Vagina (tissue), 2 donors: Measurements from ENCODE around the gene TIGD4. TPM values are rescaled to one million over a fixed set of nuclear protein-coding genes. Genes with fewer than 3 reads are reported as not detected.

ENCODE experiments used
- DNase-seq, 2 donors: peaks; one replicate each; pipeline ENCODE4 v3.0.0-alpha.2; 2017; ENCODE audit errors: extremely low spot score in 2 of 2
- H3K27ac ChIP-seq: fragments of 200-600 bp; sonication (generic); one replicate; pipeline ENCODE4 v1.5.1; 2019
- H3K27me3 ChIP-seq: fragments of 200-600 bp; sonication (generic); one replicate; pipeline ENCODE4 v1.5.1; 2019
- H3K36me3 ChIP-seq, 2 donors: fragments of 200-600 bp; sonication (generic); one replicate each; pipeline ENCODE4 v1.5.1; 2017 to 2019
- H3K4me1 ChIP-seq: fragments of 200-600 bp; sonication (generic); one replicate; pipeline ENCODE4 v1.5.1; 2019
- H3K4me3 ChIP-seq, 2 donors: fragments of 200-600 bp; sonication (generic); 1 replicate in 1 of 2; 2 replicates in 1 of 2; pipeline ENCODE4 v1.5.1; 2016 to 2019
- H3K9me3 ChIP-seq: fragments of 200-600 bp; sonication (generic); one replicate; pipeline ENCODE4 v1.5.1; 2019
- POLR2A ChIP-seq, 2 donors: fragments of 450-650 bp; IDR thresholded peaks; one replicate each; pipeline ENCODE4 v1.6.1; 2017; ENCODE audit warnings: antibody characterized with exemption in 2 of 2, mild to moderate bottlenecking in 2 of 2, moderate library complexity in 2 of 2
- POLR2AphosphoS5 ChIP-seq, 2 donors: sonication (generic); formaldehyde crosslinking; IDR thresholded peaks; one replicate each; pipeline ENCODE4 v1.9.0; 2017; ENCODE audit warnings: antibody characterized with exemption in 2 of 2, mild to moderate bottlenecking in 2 of 2, low read depth in 1 of 2; ENCODE audit not compliant: insufficient read depth in 1 of 2
- intact Hi-C: fragments of 100-400 bp; cut with DNase I; formaldehyde crosslinking; loops from one replicate; pipeline ENCODE4 v1.15.1; 2023
- total RNA-seq: library from RNA; depleted of rRNA; stranded (reverse); fragments of >200 nt; gene quantifications from one replicate; pipeline ENCODE4 v1.2.3, GENCODE V29; 2016
- TF ChIP-seq, protein P1 (sequence below), 3 experiments: fragments of 450-650 bp in 2 of 3; fragments of 200-600 bp in 1 of 3; sonication (generic) in 1 of 3; IDR thresholded peaks; one replicate each; pipeline ENCODE4 v1.5.1; 2017 to 2019; ENCODE audit warnings: antibody characterized with exemption in 3 of 3, mild to moderate bottlenecking in 2 of 3, moderate library complexity in 2 of 3

The TIGD4 gene
- total RNA-seq, 1 donor from 2014 or later = 0.49 TPM

DNA sequence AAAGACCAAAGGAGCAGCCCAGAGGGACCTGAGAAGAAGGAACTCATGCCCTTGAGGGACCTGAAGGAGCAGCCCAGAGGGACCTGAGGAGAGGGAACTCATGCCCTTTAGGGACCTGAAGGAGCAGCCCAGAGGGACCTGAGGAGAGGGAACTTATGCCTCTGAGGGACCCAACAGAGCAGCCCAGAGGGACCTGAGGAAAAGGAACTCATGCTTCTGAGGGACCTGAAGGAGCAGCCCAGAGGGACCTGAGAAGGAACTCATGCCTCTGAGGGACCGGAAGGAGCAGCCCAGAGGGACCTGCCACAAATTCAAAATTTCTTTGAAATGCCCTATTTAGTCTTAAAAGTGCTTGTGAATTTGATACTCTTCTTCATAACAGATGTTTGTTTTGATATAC, 51.2 kb downstream of the TIGD4 start:
- DNase-seq = no peak
- H3K4me3 ChIP-seq = no peak overlapping the region
- no peaks in the 10 kb centered on the region for H3K4me1 ChIP-seq
- TF ChIP-seq POLR2A (IDR thresholded peaks at IDR 0.05) = no peak
- TF ChIP-seq, protein P1, sequence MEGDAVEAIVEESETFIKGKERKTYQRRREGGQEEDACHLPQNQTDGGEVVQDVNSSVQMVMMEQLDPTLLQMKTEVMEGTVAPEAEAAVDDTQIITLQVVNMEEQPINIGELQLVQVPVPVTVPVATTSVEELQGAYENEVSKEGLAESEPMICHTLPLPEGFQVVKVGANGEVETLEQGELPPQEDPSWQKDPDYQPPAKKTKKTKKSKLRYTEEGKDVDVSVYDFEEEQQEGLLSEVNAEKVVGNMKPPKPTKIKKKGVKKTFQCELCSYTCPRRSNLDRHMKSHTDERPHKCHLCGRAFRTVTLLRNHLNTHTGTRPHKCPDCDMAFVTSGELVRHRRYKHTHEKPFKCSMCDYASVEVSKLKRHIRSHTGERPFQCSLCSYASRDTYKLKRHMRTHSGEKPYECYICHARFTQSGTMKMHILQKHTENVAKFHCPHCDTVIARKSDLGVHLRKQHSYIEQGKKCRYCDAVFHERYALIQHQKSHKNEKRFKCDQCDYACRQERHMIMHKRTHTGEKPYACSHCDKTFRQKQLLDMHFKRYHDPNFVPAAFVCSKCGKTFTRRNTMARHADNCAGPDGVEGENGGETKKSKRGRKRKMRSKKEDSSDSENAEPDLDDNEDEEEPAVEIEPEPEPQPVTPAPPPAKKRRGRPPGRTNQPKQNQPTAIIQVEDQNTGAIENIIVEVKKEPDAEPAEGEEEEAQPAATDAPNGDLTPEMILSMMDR (IDR thresholded peaks at IDR 0.05) = no peak
- TF ChIP-seq POLR2AphosphoS5 (IDR thresholded peaks at IDR 0.05; ENCODE audit: insufficient read depth in 1 of 2, low read depth in 1 of 2) = no peak
- intact Hi-C loops = no loop called here
- H3K27ac ChIP-seq = no peak overlapping the region
- H3K27me3 ChIP-seq = no peaks in the 10 kb centered on the region
- no peaks in the 10 kb centered on the region for H3K9me3 ChIP-seq
- H3K36me3 ChIP-seq = no peaks in the 10 kb centered on the region

DNA sequence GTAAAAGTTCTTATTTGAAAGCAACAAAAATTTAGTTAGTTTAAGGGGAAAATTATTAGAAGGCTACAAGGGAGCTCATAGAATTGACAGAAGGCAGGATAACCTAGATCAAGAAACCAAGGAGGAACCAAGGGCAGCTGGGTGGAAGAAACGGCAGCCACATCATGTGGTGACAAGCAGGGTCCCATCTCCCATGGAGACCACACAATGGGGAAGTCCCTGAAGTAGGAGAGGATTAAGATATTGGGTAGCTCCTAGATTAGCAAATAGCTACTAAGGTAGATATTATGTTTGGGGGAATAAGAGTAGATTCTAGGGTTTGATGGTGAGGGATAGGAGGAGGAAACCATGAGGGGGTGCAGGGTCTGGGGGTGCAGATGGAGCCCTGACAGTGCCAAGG, 51.7 kb downstream of the TIGD4 start:
- Histone ChIP-seq H3K9me3 (no peaks in the 10 kb centered on the region), H3K27me3 (no peaks in the 10 kb centered on the region), H3K4me1 (no peaks in the 10 kb centered on the region), H3K4me3 (no peak overlapping the region), H3K36me3 (no peaks in the 10 kb centered on the region), H3K27ac (no peak overlapping the region)
- TF ChIP-seq POLR2A (IDR thresholded peaks at IDR 0.05) = no peak
- no peak for TF ChIP-seq POLR2AphosphoS5 (IDR thresholded peaks at IDR 0.05; ENCODE audit: insufficient read depth in 1 of 2, low read depth in 1 of 2)
- TF ChIP-seq, protein P1 (IDR thresholded peaks at IDR 0.05) = no peak
- intact Hi-C loops = no loop called here
- DNase-seq = no peak

DNA sequence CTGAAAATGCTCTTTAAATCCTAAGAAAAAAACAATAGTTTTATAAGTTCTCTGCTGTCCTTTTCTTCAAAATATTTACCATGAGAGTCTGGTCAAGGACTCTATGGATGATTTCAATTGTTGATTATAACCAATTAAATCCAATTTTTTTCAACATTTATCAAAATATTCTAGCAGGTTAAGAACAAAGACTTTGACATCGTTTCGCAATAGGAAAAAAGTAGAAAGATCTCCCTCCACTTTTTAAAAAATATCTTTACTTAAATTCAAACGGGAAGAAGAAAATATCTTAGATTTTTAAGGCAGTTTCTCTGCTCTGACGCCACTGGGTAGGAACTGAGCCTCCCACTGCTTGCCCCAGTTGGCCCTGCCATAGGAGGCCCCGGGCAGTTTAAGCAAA, 55.0 kb downstream of the TIGD4 start:
- Histone ChIP-seq H3K9me3 (no peaks in the 10 kb centered on the region), H3K4me1 (peaks cover 2% of the 10 kb centered on the region), H3K4me3 (no peak overlapping the region), H3K27me3 (no peaks in the 10 kb centered on the region), H3K36me3 (no peaks in the 10 kb centered on the region), H3K27ac (no peak overlapping the region)
- intact Hi-C loops = no loop called here
- TF ChIP-seq POLR2A (IDR thresholded peaks at IDR 0.05) (no peak), POLR2AphosphoS5 (IDR thresholded peaks at IDR 0.05; ENCODE audit: insufficient read depth in 1 of 2, low read depth in 1 of 2) (no peak)
- TF ChIP-seq, protein P1 (IDR thresholded peaks at IDR 0.05) = no peak
- no peak for DNase-seq

DNA sequence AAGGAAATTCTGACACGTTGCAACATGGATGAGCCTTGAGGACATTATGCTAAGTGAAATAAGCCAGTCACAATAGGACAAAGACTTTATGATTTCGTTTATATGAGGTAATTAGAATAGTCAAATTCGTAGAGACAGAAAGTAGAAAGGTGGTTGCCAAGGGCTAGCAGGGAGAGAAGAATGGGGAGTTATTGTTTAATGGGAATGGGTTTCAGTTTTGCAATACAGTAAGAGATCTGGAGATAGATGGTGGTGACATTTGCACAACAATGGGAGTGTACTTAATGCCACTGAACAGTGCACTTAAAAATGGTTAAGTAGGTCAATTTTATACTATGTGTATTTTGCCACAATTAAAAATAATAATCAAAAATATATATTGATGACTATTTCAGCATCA, 56.3 kb downstream of the TIGD4 start:
- Histone ChIP-seq H3K27ac (no peak overlapping the region), H3K4me3 (no peak overlapping the region), H3K27me3 (no peaks in the 10 kb centered on the region), H3K36me3 (no peaks in the 10 kb centered on the region), H3K4me1 (peaks cover 7% of the 10 kb centered on the region), H3K9me3 (no peaks in the 10 kb centered on the region)
- no peak for DNase-seq
- TF ChIP-seq POLR2AphosphoS5 (IDR thresholded peaks at IDR 0.05; ENCODE audit: insufficient read depth in 1 of 2, low read depth in 1 of 2) = no peak
- TF ChIP-seq, protein P1 (IDR thresholded peaks at IDR 0.05) = no peak
- TF ChIP-seq POLR2A (IDR thresholded peaks at IDR 0.05) = no peak
- intact Hi-C loops = no loop called here

DNA sequence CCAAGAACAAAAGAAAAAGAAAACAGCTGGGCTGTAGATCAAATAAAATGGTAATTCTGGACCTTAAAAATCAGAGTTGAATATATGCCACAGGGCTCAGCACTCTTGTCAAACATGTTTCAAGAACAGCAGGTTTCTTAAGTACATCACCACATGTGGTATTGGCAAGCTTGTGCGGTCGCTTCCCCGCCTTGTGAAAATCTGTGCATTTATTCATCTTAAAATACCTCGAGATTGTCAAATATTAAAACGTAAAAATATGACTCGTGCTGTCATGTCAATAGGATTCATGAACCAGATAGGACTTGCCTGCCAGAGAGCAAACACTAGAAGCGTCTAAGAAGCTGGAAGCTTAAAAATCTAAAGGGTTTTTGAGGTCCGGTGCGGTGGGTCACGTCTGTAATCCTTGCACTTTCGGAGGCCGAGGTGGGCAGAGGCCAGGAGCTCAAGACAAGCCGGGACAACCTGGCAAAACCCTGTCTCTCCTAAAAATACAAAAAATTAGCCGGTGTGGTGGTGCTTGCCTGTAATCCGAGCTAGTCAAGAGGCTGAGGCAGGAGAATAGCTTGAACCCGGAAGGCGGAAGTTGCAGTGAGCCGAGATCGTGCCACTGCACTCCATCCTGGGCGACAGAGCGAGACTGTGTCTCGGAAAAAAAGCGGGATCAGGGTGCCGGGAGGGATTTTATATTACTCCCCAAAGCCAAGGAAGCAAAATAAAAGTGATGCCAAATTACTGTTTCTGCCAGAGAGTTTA, 59.6 kb downstream of the TIGD4 start:
- H3K36me3 ChIP-seq = no peaks in the 10 kb centered on the region

More for the DNA sequence above, 59.6 kb downstream of the TIGD4 start:
- Histone ChIP-seq H3K27me3 (no peaks in the 10 kb centered on the region), H3K4me3 (no peak overlapping the region), H3K9me3 (no peaks in the 10 kb centered on the region), H3K27ac (no peak overlapping the region), H3K4me1 (peaks cover 7% of the 10 kb centered on the region)
- no peak for DNase-seq
- intact Hi-C loops = no loop called here
- no peak for TF ChIP-seq POLR2AphosphoS5 (IDR thresholded peaks at IDR 0.05; ENCODE audit: insufficient read depth in 1 of 2, low read depth in 1 of 2)
- TF ChIP-seq, protein P1 (IDR thresholded peaks at IDR 0.05) = no peak
- TF ChIP-seq POLR2A (IDR thresholded peaks at IDR 0.05) = no peak
